ENCODE data around the gene ECT2.

Gene ECT2

GRCh38 chr3:172869368-172869771, 118.8 kb downstream of the ECT2 start:
- no peak for FAIRE-seq

- FAIRE-seq = no peak
Measured at GRCh38 chr3:172869784-172870518, 119.4 kb downstream of the ECT2 start.

Measured in TTC549 (cell line).